Esophagus muscularis mucosa (tissue), 4 donors: ENCODE data around the gene DLL1. TPM values are rescaled to one million over a fixed set of nuclear protein-coding genes. Genes with fewer than 3 reads are reported as not detected.

Source experiments
- DNase-seq: peaks from one replicate; pipeline ENCODE4 v3.0.0-alpha.2; 2017; ENCODE audit errors: extremely low spot score
- H3K27ac ChIP-seq, 4 donors: fragments of 200-600 bp; sonication (generic); replicated peaks in 1 of 4; 1 replicate in 3 of 4; 2 replicates in 1 of 4; pipeline ENCODE4 v1.5.1; 2016 to 2019; ENCODE audit warnings: mild to moderate bottlenecking in 1 of 4
- H3K27me3 ChIP-seq, 4 donors: fragments of 200-600 bp; sonication (generic); one replicate each; pipeline versions ENCODE4 v1.5.1 to v1.6.0; 2016 to 2019
- H3K36me3 ChIP-seq, 4 donors: fragments of 200-600 bp; sonication (generic); one replicate each; pipeline ENCODE4 v1.5.1; 2016 to 2019
- H3K4me1 ChIP-seq, 4 donors: fragments of 200-600 bp; sonication (generic); one replicate each; pipeline ENCODE4 v1.5.1; 2016 to 2019
- H3K4me3 ChIP-seq, 4 donors: fragments of 200-600 bp; sonication (generic); 1 replicate in 2 of 4; 2 replicates in 2 of 4; pipeline ENCODE4 v1.5.1; 2016 to 2019; ENCODE audit warnings: mild to moderate bottlenecking in 4 of 4, moderate library complexity in 1 of 4
- H3K9me3 ChIP-seq, 4 donors: fragments of 200-600 bp; sonication (generic); 1 replicate in 3 of 4; 2 replicates in 1 of 4; pipeline ENCODE4 v1.5.1; 2016 to 2019
- EP300 ChIP-seq: sonication (generic); formaldehyde crosslinking; IDR thresholded peaks from one replicate; pipeline ENCODE4 v1.6.1; 2017; ENCODE audit warnings: antibody characterized with exemption
- POLR2A ChIP-seq: fragments of 450-650 bp; IDR thresholded peaks from one replicate; pipeline ENCODE4 v1.6.1; 2017; ENCODE audit warnings: antibody characterized with exemption, moderate library complexity, mild to moderate bottlenecking, low read depth
- POLR2AphosphoS5 ChIP-seq, 2 donors: sonication (generic); formaldehyde crosslinking; IDR thresholded peaks; one replicate each; pipeline ENCODE4 v1.6.1; 2017; ENCODE audit warnings: antibody characterized with exemption in 2 of 2
- WGBS: methylation state at CpG from one replicate; pipeline ENCODE4 v1.1.5; 2018; 5-methylcytosine and 5-hydroxymethylcytosine counted together
- intact Hi-C: fragments of 100-400 bp; cut with DNase I; formaldehyde crosslinking; loops from one replicate; pipeline ENCODE4 v1.15.1; 2023
- total RNA-seq, 4 donors: library from RNA; depleted of rRNA; stranded (reverse); fragments of >200 nt; gene quantifications; one replicate each; pipeline versions ENCODE4 v1.1.0 to v1.2.1, GENCODE V29; 2016
- TF ChIP-seq, protein P1 (sequence below), 3 experiments: fragments of 200-600 bp in 2 of 3; fragments of 450-650 bp in 1 of 3; sonication (generic) in 2 of 3; IDR thresholded peaks; one replicate each; pipeline ENCODE4 v1.5.1; 2017 to 2019; ENCODE audit warnings: antibody characterized with exemption in 3 of 3, mild to moderate bottlenecking in 2 of 3, moderate library complexity in 1 of 3

The DLL1 gene
- total RNA-seq, 4 donors from 2014 or later = 3.7 to 8.8 (median 6.6) TPM

DNA sequence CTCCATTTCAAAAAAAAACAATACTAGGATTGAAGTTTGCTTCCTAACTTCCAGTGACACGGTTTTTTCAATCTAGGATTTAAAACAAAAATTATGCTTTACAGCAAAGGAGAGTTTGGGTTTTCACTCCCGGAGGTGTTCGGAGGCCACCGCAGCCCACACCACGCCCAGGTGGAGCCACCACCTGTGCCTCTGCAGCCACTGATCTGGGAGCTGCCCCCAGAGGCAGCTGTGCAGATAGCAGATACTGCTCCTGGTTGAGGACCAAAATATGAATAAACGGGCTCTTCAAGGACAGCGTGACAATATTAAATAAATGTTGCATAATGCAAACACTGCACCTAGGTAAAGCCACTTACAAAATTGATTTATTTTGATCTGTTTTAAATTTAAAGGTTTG lies 30.2 kb downstream of the DLL1 start:
- TF ChIP-seq, protein P1, sequence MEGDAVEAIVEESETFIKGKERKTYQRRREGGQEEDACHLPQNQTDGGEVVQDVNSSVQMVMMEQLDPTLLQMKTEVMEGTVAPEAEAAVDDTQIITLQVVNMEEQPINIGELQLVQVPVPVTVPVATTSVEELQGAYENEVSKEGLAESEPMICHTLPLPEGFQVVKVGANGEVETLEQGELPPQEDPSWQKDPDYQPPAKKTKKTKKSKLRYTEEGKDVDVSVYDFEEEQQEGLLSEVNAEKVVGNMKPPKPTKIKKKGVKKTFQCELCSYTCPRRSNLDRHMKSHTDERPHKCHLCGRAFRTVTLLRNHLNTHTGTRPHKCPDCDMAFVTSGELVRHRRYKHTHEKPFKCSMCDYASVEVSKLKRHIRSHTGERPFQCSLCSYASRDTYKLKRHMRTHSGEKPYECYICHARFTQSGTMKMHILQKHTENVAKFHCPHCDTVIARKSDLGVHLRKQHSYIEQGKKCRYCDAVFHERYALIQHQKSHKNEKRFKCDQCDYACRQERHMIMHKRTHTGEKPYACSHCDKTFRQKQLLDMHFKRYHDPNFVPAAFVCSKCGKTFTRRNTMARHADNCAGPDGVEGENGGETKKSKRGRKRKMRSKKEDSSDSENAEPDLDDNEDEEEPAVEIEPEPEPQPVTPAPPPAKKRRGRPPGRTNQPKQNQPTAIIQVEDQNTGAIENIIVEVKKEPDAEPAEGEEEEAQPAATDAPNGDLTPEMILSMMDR (IDR thresholded peaks at IDR 0.05) = no peak
- TF ChIP-seq POLR2A = no peak
- no peak for TF ChIP-seq EP300
- TF ChIP-seq POLR2AphosphoS5 (IDR thresholded peaks at IDR 0.05) = no peak
- DNase-seq = no peak
- Histone ChIP-seq H3K27me3 (peaks cover 0 to 12% (median 0%) of the 10 kb centered on the region in 4 donors), H3K4me1 (peaks cover 0 to 3% (median 0%) of the 10 kb centered on the region in 4 donors), H3K27ac (no peak overlapping the region), H3K4me3 (no peak overlapping the region), H3K36me3 (no peaks in the 10 kb centered on the region), H3K9me3 (no peaks in the 10 kb centered on the region)
- intact Hi-C loops = no loop called here
- 93% methylated on average over 7 of the region's 7 CpGs for WGBS

DNA sequence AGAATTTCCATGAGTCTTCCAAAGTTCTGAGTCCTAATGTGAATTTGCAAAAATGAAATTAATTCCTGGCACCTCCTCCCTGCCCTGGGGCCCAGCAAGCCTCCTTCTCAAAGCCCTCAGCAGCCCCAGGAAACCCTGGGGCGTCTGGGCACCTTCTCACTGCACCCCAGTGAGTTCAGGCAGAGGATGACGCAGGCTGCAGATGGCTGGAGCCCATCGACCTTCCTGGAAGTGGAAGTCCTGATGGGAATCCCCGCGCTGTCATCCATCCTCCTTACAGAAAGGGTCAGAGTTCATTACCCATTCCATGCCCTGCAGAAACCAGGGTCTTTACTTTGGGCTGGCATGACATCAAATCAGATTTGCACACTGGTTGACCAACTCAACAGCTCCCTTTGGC lies 31.6 kb downstream of the DLL1 start:
- H3K27ac ChIP-seq = no peak overlapping the region
- H3K9me3 ChIP-seq = no peaks in the 10 kb centered on the region
- WGBS = 78% methylated on average over 4 of the region's 5 CpGs
- H3K4me1 ChIP-seq = no peaks in the 10 kb centered on the region
- H3K36me3 ChIP-seq = no peaks in the 10 kb centered on the region
- TF ChIP-seq, protein P1 (IDR thresholded peaks at IDR 0.05) = no peak
- TF ChIP-seq EP300 (no peak), POLR2AphosphoS5 (IDR thresholded peaks at IDR 0.05) (no peak), POLR2A (no peak)
- no peak overlapping the region for H3K4me3 ChIP-seq
- H3K27me3 ChIP-seq = peaks cover 0 to 12% (median 0%) of the 10 kb centered on the region in 4 donors
- DNase-seq = no peak
- intact Hi-C loops = no loop called here

DNA sequence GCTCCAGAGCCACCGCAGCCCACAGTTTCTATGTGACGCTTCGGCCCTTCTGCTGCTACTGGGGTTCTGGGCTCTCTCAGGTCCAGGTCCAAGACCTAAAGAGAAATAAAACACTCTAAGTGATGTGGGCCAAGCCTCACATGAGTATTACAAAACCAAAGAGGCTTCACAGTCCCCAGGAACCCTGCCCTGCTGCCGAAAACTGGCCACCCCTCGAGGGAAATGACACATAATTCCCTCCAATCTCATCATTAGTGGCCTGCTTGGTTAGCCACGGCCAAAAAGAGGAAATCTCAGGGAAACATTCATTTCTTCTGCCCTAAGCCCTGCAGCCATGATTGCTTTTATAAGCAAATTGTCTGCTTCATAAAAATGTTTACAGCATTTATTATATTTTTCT lies 32.5 kb downstream of the DLL1 start:
- Histone ChIP-seq H3K36me3 (no peaks in the 10 kb centered on the region), H3K27ac (no peak overlapping the region), H3K4me1 (no peaks in the 10 kb centered on the region), H3K4me3 (no peak overlapping the region), H3K9me3 (no peaks in the 10 kb centered on the region), H3K27me3 (peaks cover 0 to 16% (median 0%) of the 10 kb centered on the region in 4 donors)
- intact Hi-C loops = no loop called here
- TF ChIP-seq EP300 = no peak
- TF ChIP-seq, protein P1 (IDR thresholded peaks at IDR 0.05) = no peak
- TF ChIP-seq POLR2A = no peak
- no peak for TF ChIP-seq POLR2AphosphoS5 (IDR thresholded peaks at IDR 0.05)
- WGBS = 84% methylated on average over 6 of the region's 6 CpGs
- no peak for DNase-seq

DNA sequence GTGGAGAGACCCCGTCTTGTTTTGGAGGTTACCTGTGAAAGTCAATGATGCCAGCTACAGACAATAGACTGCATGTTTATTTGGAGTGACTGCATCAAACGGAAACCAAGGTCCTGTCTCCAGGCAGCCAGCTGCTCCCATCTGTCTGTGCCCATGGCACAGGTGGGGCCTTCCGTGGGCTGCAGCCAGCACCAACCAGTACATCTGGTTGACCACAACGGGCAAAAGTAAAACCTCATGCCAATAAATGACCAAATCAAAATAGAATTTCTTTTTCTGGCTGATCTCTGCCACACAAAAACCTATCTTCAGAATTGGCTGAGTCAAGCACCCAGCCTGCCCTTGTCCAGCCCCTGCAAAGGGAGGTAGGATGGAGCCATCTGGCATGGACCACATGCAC lies 33.5 kb downstream of the DLL1 start:
- Histone ChIP-seq H3K9me3 (no peaks in the 10 kb centered on the region), H3K4me1 (no peaks in the 10 kb centered on the region), H3K4me3 (no peak overlapping the region), H3K27ac (no peak overlapping the region), H3K36me3 (no peaks in the 10 kb centered on the region), H3K27me3 (peaks cover 0 to 12% (median 0%) of the 10 kb centered on the region in 4 donors)
- intact Hi-C loops = no loop called here
- DNase-seq = no peak
- WGBS = 84% methylated on average over 4 of the region's 4 CpGs
- TF ChIP-seq, protein P1 (IDR thresholded peaks at IDR 0.05) = no peak

DNA sequence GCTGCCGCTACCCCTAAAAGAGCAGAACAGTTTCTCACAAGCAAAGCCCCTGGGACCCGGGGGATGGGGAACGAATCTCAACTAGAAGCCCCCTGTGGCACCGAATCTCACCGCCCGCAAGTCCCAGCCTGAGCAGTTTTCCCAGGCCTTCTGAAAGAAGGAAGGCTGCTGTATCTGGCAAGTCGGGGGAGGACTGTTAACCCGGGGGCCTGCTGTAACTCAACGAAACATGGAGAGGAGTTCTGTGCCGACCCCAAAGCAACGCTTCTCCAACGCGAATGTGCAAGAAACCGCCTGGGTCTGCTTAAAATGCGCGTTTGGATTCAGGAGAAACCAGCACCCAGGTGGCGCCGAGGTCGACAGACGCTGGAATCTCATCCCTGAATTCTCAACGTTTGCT lies 34.2 kb downstream of the DLL1 start:
- no peak for TF ChIP-seq POLR2AphosphoS5 (IDR thresholded peaks at IDR 0.05)
- TF ChIP-seq, protein P1 (IDR thresholded peaks at IDR 0.05) = no peak
- no peak for TF ChIP-seq POLR2A
- no peak for TF ChIP-seq EP300
- Histone ChIP-seq H3K27me3 (peaks cover 0 to 5% (median 0%) of the 10 kb centered on the region in 4 donors), H3K9me3 (no peaks in the 10 kb centered on the region), H3K27ac (no peak overlapping the region), H3K4me1 (no peaks in the 10 kb centered on the region), H3K36me3 (no peaks in the 10 kb centered on the region), H3K4me3 (no peak overlapping the region)
- intact Hi-C loops = no loop called here
- 84% methylated on average over 18 of the region's 21 CpGs for WGBS
- no peak for DNase-seq
